Left lung (tissue), 10 donors: ENCODE measurements around the gene INHBB. TPM values are rescaled to one million over a fixed set of nuclear protein-coding genes. Genes with fewer than 3 reads are reported as not detected.
"Not testable (repeated sequence)": the region's sequence is repeated elsewhere in the genome, so short reads cannot be mapped to it uniquely, and the experiment has no call there.

Experiments used
- ATAC-seq: fragments of 200-7000 bp; cut with Tn5 transposase; one replicate; pipeline ENCODE4 v1.9.1; 2020; ENCODE audit warnings: moderate library complexity
- DNase-seq, 4 donors: peaks; one replicate each; pipeline ENCODE4 v3.0.0-alpha.2; 2013 to 2020
- H3K27ac ChIP-seq, 2 donors: fragments of 200-600 bp; sonication (generic) in 1 of 2; one replicate each; pipeline versions ENCODE4 v1.5.0 to v1.8.0; 2020 to 2021
- H3K27me3 ChIP-seq, 2 donors: fragments of 200-600 bp; sonication (generic) in 1 of 2; one replicate each; pipeline versions ENCODE4 v1.5.0 to v1.8.0; 2020 to 2021
- H3K36me3 ChIP-seq, 2 donors: fragments of 200-600 bp; sonication (generic) in 1 of 2; one replicate each; pipeline versions ENCODE4 v1.5.0 to v1.8.0; 2020 to 2021
- H3K4me1 ChIP-seq, 2 donors: fragments of 200-600 bp; one replicate each; pipeline ENCODE4 v1.8.0; 2021
- H3K4me3 ChIP-seq, 2 donors: fragments of 200-600 bp; sonication (generic) in 1 of 2; one replicate each; pipeline versions ENCODE4 v1.5.0 to v1.8.0; 2020 to 2021; ENCODE audit warnings: mild to moderate bottlenecking in 1 of 2
- H3K9me3 ChIP-seq, 2 donors: fragments of 200-600 bp; sonication (generic) in 1 of 2; one replicate each; pipeline versions ENCODE4 v1.5.0 to v1.8.0; 2020 to 2021
- intact Hi-C, 2 donors: fragments of 100-400 bp; cut with DNase I; formaldehyde crosslinking; loops; one replicate each; pipeline versions ENCODE4 v1.11.2 to v1.14.2; 2022
- polyA plus RNA-seq, 6 donors: library from polyadenylated mRNA; unstranded; fragments of 120-200 nt; gene quantifications; one replicate each; pipeline ENCODE4 v1.2.1, GENCODE V29; 2013; ENCODE audit not compliant: insufficient read length in 6 of 6
- total RNA-seq, 2 donors: library from RNA; stranded (reverse); fragmentation: NEBNext Ultra II Directional; extraction: Animal tissue kit (Norgen Biotek cat#: 25700); gene quantifications; one replicate each; pipeline ENCODE4 v1.2.1, GENCODE V29; 2021
- TF ChIP-seq, protein P1 (sequence below), 2 donors: fragments of 200-600 bp; sonication (generic) in 1 of 2; IDR thresholded peaks; one replicate each; pipeline versions ENCODE4 v1.5.0 to v1.8.0; 2021; ENCODE audit warnings: antibody characterized with exemption in 2 of 2
- donor health status: DM: no; HTN: yes; CAD: no.
- donor health status: DM: no; HTN: no; CAD: no.

The INHBB gene
- total and polyA plus RNA-seq, 8 donors = 0.21 to 2.0 (median 0.34) TPM

DNA sequence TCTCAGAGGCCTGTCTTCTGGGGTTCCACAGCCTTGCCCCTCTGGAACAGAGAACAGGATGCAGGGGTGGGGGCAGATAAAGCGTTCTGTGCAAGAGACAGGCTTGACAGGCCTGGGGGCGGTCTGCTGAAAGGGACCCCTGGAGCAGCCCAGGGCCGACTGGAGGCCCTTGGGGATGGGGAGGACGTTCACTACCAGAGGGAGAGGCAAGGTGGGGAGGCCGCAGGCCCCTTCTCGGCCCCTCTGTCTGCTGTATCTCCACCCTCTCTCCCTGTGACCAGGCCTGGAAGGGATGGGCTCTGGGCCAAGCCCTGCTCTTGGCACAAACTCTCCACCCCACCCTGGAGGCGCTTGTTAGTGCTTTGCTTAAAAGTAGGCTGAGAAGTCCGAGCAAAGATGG, 27.3 kb upstream of the INHBB start:
- intact Hi-C loops = no loop called here
- ATAC-seq (no peak), DNase-seq (peak in 3 of 4 donors; percentile 36 to 71 (median 59))
- H3K4me1 ChIP-seq = peaks cover 4 to 30% of the 10 kb centered on the region in 2 donors
- no peaks in the 10 kb centered on the region for H3K36me3 ChIP-seq
- no peak overlapping the region for H3K4me3 ChIP-seq
- H3K27me3 ChIP-seq = no peaks in the 10 kb centered on the region
- TF ChIP-seq, protein P1, sequence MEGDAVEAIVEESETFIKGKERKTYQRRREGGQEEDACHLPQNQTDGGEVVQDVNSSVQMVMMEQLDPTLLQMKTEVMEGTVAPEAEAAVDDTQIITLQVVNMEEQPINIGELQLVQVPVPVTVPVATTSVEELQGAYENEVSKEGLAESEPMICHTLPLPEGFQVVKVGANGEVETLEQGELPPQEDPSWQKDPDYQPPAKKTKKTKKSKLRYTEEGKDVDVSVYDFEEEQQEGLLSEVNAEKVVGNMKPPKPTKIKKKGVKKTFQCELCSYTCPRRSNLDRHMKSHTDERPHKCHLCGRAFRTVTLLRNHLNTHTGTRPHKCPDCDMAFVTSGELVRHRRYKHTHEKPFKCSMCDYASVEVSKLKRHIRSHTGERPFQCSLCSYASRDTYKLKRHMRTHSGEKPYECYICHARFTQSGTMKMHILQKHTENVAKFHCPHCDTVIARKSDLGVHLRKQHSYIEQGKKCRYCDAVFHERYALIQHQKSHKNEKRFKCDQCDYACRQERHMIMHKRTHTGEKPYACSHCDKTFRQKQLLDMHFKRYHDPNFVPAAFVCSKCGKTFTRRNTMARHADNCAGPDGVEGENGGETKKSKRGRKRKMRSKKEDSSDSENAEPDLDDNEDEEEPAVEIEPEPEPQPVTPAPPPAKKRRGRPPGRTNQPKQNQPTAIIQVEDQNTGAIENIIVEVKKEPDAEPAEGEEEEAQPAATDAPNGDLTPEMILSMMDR (IDR thresholded peaks at IDR 0.05) = no peak
- no peaks in the 10 kb centered on the region for H3K9me3 ChIP-seq
- H3K27ac ChIP-seq = no peak overlapping the region

DNA sequence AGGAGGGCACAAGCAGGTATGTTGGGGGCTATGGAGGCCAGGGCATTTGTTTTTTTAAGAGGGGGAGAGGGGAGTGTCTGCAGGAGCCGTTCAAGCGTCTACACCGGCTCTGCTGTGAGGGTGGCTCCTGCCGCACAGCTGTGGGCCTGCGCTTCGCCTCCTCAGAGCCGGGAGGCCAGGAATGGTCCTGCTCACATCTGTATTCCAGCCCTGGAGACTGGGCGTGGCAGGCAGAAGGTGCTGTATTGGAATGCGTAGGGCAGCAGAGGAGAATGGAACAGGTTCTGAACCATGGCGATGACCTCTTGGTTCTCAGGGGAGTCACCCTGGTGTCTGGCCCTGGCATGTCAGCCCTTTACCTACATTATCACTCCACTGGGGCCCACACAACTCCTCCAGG, 26.8 kb upstream of the INHBB start:
- no peak overlapping the region for H3K4me3 ChIP-seq
- intact Hi-C loops = no loop called here
- no peaks in the 10 kb centered on the region for H3K27me3 ChIP-seq
- no peaks in the 10 kb centered on the region for H3K9me3 ChIP-seq
- ATAC-seq (no peak), DNase-seq (peak in 1 of 4 donors; percentile 66)
- TF ChIP-seq, protein P1 (IDR thresholded peaks at IDR 0.05) = no peak
- H3K4me1 ChIP-seq = peaks cover 4 to 25% of the 10 kb centered on the region in 2 donors
- no peaks in the 10 kb centered on the region for H3K36me3 ChIP-seq
- no peak overlapping the region for H3K27ac ChIP-seq

DNA sequence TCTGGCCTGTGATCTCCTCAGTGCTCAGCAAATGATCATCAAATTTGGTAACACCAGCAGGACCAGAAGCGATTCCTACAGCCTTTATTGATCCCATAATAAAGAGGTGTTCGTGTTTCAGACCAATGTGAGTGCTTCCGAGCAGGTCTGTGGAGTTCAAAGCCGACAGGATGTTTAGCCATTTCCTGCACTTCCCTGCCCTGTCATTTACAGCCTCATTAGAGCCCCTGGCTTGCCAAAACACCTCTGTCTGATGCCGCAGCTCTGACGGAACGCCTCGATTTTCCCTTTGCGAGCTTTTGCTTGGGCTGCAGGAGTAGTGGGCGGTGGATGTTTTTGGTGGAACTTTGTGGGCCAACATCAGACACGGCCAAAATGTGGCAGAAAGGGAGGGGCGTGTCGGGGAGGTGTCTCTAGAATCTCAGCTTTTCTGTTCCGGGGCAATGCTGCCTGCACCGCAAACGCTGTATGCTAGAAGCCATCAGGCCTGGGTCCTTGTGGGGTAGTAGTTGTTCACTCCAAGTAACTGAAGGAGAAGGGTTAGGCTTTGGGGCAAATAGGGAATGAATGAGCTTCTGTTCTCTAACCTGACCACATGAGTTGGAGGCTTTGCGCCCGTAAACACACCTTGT, 26.1 kb upstream of the INHBB start:
- DNase-seq (peak in 1 of 4 donors; percentile 3), ATAC-seq (no peak)
- Histone ChIP-seq H3K4me1 (peaks cover 4 to 21% of the 10 kb centered on the region in 2 donors), H3K27me3 (no peaks in the 10 kb centered on the region), H3K4me3 (no peak overlapping the region), H3K36me3 (no peaks in the 10 kb centered on the region), H3K27ac (no peak overlapping the region), H3K9me3 (no peaks in the 10 kb centered on the region)
- intact Hi-C loops = no loop called here
- TF ChIP-seq, protein P1 (IDR thresholded peaks at IDR 0.05) = no peak

DNA sequence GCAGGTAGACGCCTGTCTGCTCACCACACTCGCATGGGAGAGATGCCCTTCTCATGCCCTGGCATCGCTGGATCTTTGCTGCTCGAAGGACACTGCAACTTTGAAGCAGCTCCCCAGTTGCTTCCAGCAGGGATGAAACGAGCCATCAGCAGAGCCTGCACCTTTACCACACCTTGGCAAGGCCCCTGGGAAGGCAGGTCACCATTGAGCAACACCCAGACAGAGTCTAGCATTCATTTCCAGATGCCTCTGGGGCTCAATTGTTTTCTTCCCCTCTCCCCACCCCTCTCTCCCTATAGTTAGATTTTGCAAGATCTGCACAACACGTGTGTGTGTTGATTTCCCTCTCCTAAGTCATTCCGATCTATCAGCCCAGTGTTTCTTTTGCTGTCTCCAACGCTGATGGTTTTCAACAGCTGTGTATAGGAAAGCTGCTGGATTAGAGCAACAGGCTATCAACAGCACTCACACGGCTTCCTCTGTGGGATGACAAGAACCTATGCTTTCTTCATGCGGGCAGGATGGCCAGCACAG, 25.6 kb upstream of the INHBB start:
- H3K27ac ChIP-seq = no peak overlapping the region
- H3K4me3 ChIP-seq = no peak overlapping the region
- intact Hi-C loops = no loop called here
- TF ChIP-seq, protein P1 (IDR thresholded peaks at IDR 0.05) = no peak
- H3K9me3 ChIP-seq = no peaks in the 10 kb centered on the region
- DNase-seq = peak in 2 of 4 donors; percentile 31 to 70
- no peak for ATAC-seq
- peaks cover 4 to 21% of the 10 kb centered on the region in 2 donors for H3K4me1 ChIP-seq
- no peaks in the 10 kb centered on the region for H3K27me3 ChIP-seq
- no peaks in the 10 kb centered on the region for H3K36me3 ChIP-seq

DNA sequence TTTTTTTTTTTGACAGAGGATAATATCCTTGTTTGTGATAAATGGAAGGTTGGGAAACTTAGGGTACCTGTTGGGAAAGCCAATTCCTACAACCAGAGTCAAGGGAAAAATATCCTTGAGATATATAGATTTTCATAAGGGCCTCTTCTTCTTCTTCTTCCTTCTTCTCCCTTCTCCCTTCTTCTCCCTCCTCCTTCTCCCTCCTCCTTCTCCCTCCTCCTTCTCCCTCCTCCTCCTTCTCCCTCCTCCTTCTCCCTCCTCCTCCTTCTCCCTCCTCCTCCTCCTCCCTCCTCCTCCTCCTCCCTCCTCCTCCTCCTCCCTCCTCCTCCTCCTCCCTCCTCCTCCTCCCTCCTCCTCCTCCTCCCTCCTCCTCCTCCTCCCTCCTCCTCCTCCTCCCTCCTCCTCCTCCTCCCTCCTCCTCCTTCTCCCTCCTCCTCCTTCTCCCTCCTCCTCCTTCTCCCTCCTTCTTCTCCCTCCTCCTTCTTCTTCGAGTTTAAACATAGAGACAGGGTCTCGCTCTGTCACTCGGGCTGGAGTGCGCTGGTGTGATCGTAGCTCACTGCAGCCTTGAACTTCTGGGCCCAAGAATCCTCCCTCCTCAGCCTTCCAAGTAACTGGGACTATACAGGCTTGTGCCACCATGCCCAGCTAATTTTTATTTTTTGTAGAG, 24.9 kb upstream of the INHBB start:
- intact Hi-C loops, DNase-seq, ATAC-seq: not testable (repeated sequence)

More for the DNA sequence above, 24.9 kb upstream of the INHBB start:
- not testable (repeated sequence) for H3K27ac ChIP-seq, H3K9me3 ChIP-seq, H3K4me3 ChIP-seq, H3K27me3 ChIP-seq, H3K36me3 ChIP-seq
- H3K4me1 ChIP-seq = peaks cover 4 to 21% of the 10 kb centered on the region in 2 donors
